Measurements from ENCODE around the gene FAM193B.

FAM193B gene

DNA sequence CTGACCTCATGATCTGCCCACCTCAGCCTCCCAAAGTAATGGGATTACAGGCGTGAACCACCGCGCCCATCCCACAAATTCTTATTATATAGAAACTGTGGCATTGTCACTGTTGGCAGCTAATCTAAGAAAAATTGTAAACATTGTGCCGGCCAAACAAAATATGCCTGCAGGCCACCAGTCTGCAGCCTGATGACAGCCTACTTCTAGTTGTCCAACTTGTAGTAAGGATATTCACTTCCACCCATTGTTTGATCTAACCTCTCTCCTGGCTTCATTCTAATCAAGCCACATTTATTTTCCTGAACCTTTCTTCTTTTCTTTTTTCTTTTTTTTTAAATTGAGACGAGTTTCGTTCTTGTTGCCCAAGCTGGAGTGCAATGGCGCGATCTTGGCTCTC, 24.0 kb upstream of the FAM193B start:
- Histone ChIP-seq H2AFZ (ENCODE audit: low read depth, low read length, severe bottlenecking) (no peak overlapping the region), H3K36me3 (ENCODE audit: low read length) (no peaks in the 10 kb centered on the region), H3K9me3 (ENCODE audit: insufficient read depth, low read length) (no peaks in the 10 kb centered on the region), H3K9me2 (replicated peaks; ENCODE audit: insufficient read depth, low read length) (no peaks in the 10 kb centered on the region), H3K9ac (ENCODE audit: low read length) (no peak overlapping the region), H4K20me1 (ENCODE audit: low read depth, low read length) (no peaks in the 10 kb centered on the region), H3K4me2 (ENCODE audit: low read depth, low read length, poor library complexity, severe bottlenecking) (no peak overlapping the region), H3K27me3 (ENCODE audit: low read length) (no peaks in the 10 kb centered on the region), H3K27ac (ENCODE audit: low read depth, low read length) (no peak overlapping the region), H3K4me3 (ENCODE audit: insufficient read depth, low read length, poor library complexity, severe bottlenecking) (no peak overlapping the region), H3K79me2 (ENCODE audit: insufficient read depth, low read length) (no peaks in the 10 kb centered on the region), H3F3A (ENCODE audit: insufficient read depth) (no peaks in the 10 kb centered on the region)
- no peak for TF ChIP-seq EZH2phosphoT487 (conservative IDR thresholded peaks at IDR 0.05; ENCODE audit: low read length)
- TF ChIP-seq, protein P1, sequence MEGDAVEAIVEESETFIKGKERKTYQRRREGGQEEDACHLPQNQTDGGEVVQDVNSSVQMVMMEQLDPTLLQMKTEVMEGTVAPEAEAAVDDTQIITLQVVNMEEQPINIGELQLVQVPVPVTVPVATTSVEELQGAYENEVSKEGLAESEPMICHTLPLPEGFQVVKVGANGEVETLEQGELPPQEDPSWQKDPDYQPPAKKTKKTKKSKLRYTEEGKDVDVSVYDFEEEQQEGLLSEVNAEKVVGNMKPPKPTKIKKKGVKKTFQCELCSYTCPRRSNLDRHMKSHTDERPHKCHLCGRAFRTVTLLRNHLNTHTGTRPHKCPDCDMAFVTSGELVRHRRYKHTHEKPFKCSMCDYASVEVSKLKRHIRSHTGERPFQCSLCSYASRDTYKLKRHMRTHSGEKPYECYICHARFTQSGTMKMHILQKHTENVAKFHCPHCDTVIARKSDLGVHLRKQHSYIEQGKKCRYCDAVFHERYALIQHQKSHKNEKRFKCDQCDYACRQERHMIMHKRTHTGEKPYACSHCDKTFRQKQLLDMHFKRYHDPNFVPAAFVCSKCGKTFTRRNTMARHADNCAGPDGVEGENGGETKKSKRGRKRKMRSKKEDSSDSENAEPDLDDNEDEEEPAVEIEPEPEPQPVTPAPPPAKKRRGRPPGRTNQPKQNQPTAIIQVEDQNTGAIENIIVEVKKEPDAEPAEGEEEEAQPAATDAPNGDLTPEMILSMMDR (IDR thresholded peaks at IDR 0.05; ENCODE audit: insufficient read depth, low read length, poor library complexity, severe bottlenecking), result no peak

DNA sequence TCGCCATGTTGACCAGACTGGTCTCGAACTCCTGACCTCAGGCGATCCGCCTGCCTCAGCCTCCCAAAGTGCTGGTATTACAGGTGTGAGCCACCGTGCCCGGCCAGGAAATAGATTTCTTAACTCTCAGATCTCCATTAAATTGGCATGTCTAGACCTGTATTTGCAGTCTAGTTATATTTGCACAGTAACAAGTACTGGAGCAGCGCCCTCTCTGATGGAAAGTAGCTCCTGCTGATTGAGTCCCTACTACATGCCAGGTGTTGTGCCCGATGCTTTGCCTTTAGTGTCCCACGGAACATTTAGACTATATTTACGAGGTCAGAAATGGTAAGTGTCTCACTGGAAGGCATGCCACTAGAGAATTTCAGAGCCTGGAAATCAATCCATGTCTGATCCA, 21.8 kb upstream of the FAM193B start:
- H3K9me2 ChIP-seq (replicated peaks; ENCODE audit: insufficient read depth, low read length), result no peaks in the 10 kb centered on the region
- no peak overlapping the region for H3K27ac ChIP-seq (ENCODE audit: low read depth, low read length)
- H3K4me3 ChIP-seq (ENCODE audit: insufficient read depth, low read length, poor library complexity, severe bottlenecking), result no peak overlapping the region
- H3K9me3 ChIP-seq (ENCODE audit: insufficient read depth, low read length), result no peaks in the 10 kb centered on the region
- H4K20me1 ChIP-seq (ENCODE audit: low read depth, low read length), result no peaks in the 10 kb centered on the region
- no peaks in the 10 kb centered on the region for H3K79me2 ChIP-seq (ENCODE audit: insufficient read depth, low read length)
- no peaks in the 10 kb centered on the region for H3K36me3 ChIP-seq (ENCODE audit: low read length)
- no peak for TF ChIP-seq EZH2phosphoT487 (conservative IDR thresholded peaks at IDR 0.05; ENCODE audit: low read length)
- H3K9ac ChIP-seq (ENCODE audit: low read length), result no peak overlapping the region
- no peaks in the 10 kb centered on the region for H3K27me3 ChIP-seq (ENCODE audit: low read length)
- H3F3A ChIP-seq (ENCODE audit: insufficient read depth), result no peaks in the 10 kb centered on the region
- H2AFZ ChIP-seq (ENCODE audit: low read depth, low read length, severe bottlenecking), result no peak overlapping the region
- no peak overlapping the region for H3K4me2 ChIP-seq (ENCODE audit: low read depth, low read length, poor library complexity, severe bottlenecking)

DNA sequence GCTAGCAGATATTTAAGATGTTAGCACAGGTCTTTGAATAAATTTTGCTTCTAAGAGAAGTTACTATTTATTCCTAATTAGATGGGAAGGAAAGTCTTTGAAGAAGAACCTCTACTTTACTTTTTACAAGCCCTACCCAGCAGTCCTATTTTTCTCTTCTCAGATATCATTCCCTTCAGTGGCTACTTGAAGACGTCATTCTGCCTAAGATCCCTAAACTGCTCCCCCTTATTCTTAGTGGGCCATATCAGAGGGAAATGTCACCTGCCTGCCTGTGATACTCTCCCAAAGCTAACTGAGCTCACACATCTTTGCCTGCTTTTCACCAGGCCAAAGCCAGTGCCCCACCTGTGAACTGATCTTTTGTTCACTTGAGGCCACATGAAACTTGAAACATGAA, 21.1 kb upstream of the FAM193B start:
- no peak overlapping the region for H3K27ac ChIP-seq (ENCODE audit: low read depth, low read length)
- no peaks in the 10 kb centered on the region for H3K79me2 ChIP-seq (ENCODE audit: insufficient read depth, low read length)
- no peaks in the 10 kb centered on the region for H3K27me3 ChIP-seq (ENCODE audit: low read length)
- H3K4me2 ChIP-seq (ENCODE audit: low read depth, low read length, poor library complexity, severe bottlenecking), result no peak overlapping the region
- H3K9me3 ChIP-seq (ENCODE audit: insufficient read depth, low read length), result no peaks in the 10 kb centered on the region
- no peak overlapping the region for H2AFZ ChIP-seq (ENCODE audit: low read depth, low read length, severe bottlenecking)
- no peak overlapping the region for H3K4me3 ChIP-seq (ENCODE audit: insufficient read depth, low read length, poor library complexity, severe bottlenecking)
- no peaks in the 10 kb centered on the region for H3F3A ChIP-seq (ENCODE audit: insufficient read depth)
- no peaks in the 10 kb centered on the region for H3K9me2 ChIP-seq (replicated peaks; ENCODE audit: insufficient read depth, low read length)
- no peaks in the 10 kb centered on the region for H3K36me3 ChIP-seq (ENCODE audit: low read length)
- H3K9ac ChIP-seq (ENCODE audit: low read length), result no peak overlapping the region
- no peaks in the 10 kb centered on the region for H4K20me1 ChIP-seq (ENCODE audit: low read depth, low read length)
- TF ChIP-seq EZH2phosphoT487 (conservative IDR thresholded peaks at IDR 0.05; ENCODE audit: low read length), result no peak
- TF ChIP-seq, protein P1 (IDR thresholded peaks at IDR 0.05; ENCODE audit: insufficient read depth, low read length, poor library complexity, severe bottlenecking), result no peak

DNA sequence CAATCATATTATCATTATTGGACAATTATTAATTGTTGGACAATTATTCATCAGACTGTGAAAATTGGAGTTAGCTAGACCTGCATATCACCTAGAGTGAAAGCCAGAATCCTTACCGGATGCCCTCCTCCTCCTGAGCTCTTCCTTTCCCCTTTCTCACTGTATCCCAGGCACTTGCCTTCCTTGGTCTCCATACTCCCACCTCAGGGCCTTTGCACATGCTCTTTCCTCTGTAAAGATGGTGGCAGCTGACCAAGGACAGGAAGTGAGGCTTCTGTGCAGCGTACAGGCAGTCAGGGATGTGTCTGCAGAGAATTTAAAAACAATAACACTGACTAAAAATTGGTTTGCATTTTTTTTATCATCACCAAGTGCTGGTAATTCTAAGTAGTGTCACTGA, 15.5 kb upstream of the FAM193B start:
- TF ChIP-seq, protein P1 (IDR thresholded peaks at IDR 0.05; ENCODE audit: insufficient read depth, low read length, poor library complexity, severe bottlenecking), result no peak
- Histone ChIP-seq H3K36me3 (ENCODE audit: low read length) (no peaks in the 10 kb centered on the region), H3K9ac (ENCODE audit: low read length) (no peak overlapping the region), H4K20me1 (ENCODE audit: low read depth, low read length) (no peaks in the 10 kb centered on the region), H3F3A (ENCODE audit: insufficient read depth) (no peaks in the 10 kb centered on the region), H3K4me2 (ENCODE audit: low read depth, low read length, poor library complexity, severe bottlenecking) (no peak overlapping the region), H3K4me3 (ENCODE audit: insufficient read depth, low read length, poor library complexity, severe bottlenecking) (no peak overlapping the region), H3K27me3 (ENCODE audit: low read length) (no peaks in the 10 kb centered on the region), H3K9me2 (replicated peaks; ENCODE audit: insufficient read depth, low read length) (no peaks in the 10 kb centered on the region), H3K79me2 (ENCODE audit: insufficient read depth, low read length) (no peaks in the 10 kb centered on the region), H3K9me3 (ENCODE audit: insufficient read depth, low read length) (no peaks in the 10 kb centered on the region), H2AFZ (ENCODE audit: low read depth, low read length, severe bottlenecking) (no peak overlapping the region), H3K27ac (ENCODE audit: low read depth, low read length) (no peak overlapping the region)
